NCI-H2029 treated with DMSO at 0.1 percent for 48 hours (cell line): Measurements from ENCODE around the gene IL18R1.

Experiments
- DNase-seq: peaks from one replicate; lab custom pipeline; 2025; lab: John Stamatoyannopoulos, UW

Gene IL18R1

DNA sequence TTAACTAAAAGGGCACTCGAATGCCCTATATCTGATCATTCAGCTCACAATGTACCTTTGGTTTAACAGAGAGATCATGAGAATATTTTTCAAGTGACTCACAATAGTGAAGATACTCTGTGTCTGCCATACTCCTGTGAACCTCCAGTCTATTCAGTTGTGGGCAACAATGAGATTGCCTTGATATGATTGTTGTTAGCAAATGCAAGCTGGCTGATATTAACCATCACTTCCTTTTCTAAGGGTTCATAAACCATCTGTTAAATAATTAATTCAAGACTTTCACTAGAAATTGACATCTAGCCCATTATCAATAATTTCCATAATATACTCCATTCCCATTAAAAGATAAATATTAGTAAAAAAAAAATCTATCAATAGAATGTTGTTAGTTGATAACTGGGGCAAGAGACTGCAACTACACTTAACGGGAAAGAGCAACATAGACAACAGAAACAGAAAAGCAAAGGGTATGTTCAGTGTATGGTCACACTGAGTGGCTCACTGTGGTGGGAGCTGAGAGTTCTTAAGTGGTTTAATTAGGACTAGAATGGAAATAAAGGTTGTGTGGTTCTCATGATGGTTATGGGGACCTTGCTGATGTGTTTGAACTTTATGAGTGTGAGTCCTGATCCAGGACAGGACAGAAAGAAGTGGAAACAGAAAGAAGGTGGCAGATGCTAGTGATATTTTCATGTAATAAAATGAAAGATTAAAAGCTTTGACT lies 79.2 kb downstream of the IL18R1 start:
- DNase-seq = no peak

DNA sequence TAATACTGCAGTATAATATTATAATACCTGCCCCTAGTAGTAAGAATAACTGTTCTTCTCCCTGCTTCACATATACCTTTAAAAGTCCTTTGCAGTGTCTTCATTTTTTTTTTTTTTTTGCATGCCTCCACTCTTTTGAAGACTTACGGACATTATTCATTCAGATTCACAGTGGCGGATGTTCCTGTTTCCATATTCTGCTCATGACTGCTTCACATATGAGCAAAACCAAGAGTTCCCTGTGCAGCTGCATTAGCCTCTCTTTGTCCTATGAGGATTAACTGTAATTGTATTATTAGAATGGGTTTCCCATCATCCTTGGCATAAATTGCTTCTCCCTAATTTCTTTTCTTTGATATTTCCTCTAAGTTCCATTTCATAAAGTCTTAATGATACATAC lies 80.1 kb downstream of the IL18R1 start:
- DNase-seq = no peak

DNA sequence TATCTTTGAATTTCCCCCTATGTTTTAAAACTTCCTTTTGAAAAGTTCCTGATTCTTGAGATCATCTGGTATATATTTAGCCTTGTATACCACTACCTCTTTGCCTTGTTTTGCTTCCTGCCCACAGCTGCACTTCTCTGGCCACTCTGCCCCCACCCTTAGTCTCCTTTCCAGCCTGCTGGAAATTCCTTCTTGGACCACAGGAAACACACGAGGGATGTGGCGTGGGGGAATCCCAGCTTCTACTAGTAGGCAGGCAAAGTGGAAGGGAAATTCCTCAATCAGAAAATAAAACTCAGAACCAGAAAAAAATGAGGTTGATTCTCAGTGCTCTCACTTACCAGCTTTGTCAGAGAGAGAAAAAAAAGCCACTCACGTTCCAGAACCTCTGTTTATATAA lies 80.7 kb downstream of the IL18R1 start:
- no peak for DNase-seq

DNA sequence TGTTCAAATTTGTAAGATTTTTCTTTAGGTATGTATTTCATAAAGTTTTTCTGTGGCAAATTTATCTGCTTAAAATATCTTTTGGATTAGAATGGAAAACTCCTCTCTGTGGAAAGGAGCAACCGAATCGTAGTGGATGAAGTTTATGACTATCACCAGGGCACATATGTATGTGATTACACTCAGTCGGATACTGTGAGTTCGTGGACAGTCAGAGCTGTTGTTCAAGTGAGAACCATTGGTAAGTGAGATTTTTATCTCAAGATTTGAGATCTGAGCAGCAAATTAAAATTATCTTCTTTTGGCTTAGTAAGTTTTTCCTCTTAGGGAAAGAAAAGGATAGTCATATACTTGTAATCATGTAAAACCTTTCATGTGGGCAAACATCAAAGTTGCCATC lies 81.5 kb downstream of the IL18R1 start:
- DNase-seq = no peak

DNA sequence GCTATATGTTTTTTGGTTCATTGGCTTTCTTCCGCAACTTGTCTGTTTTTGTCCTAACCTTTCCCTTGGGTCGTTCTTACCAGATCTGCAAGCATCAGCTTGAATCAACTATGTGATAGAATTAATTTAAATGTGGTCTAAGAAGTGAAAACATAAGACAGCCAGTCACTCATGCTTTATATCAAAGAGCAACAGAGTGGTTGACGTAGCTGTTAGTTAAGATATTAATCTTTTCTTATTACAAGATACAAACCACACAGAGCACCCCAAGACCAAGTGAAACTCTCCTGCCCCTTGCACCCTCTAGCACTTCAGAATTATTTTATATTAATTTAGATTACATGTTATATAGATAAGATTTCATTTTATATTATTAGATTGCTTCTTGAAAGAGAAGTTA lies 82.5 kb downstream of the IL18R1 start:
- no peak for DNase-seq

DNA sequence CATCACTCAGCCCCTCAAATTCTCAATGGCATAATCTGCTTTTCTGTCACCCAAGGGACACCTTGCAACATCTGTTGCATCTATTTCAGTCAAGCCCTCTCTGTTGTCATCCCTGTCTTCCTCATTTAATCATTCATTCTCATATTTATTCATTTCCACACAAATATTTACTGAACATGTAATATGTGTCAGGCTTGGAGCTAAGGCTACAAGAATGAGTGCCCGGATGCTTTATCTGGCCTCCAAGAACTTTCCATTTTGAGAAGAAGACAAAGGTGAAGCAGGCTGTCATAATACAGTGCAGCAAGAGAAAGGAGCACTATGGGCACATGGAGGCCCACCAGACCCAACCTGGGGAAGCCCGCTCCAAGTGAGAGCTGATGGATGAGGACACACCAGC lies 83.0 kb downstream of the IL18R1 start:
- no peak for DNase-seq

DNA sequence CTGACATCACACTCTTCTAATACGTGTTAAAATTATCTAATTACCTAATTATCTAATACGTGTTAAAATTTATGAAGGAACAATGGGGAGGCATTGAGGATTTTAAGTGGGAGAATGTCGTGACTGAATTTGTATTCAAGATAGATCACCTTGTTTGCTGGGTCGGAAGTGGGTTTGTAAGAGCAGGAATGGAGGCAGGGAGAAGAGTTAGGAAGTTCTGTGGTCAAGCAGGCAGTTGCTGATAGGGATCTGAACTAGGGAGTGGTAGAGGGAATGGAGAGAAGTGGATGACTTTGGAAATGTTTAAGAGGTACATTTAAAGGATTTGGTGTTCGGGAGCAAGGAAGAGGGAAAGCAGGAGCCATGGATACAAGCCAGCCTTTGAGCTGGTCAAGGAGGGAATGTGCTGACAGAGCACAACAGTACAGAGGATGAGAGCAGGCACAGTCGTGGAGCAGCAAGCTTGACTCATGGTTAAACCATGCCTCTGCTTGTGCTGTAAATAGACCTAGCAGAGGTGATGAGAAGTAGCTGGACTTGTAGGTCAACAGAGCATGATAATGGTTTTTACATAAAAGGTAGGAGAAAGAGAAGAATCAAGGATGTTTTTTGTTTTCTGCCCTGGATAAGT lies 83.6 kb downstream of the IL18R1 start:
- no peak for DNase-seq

DNA sequence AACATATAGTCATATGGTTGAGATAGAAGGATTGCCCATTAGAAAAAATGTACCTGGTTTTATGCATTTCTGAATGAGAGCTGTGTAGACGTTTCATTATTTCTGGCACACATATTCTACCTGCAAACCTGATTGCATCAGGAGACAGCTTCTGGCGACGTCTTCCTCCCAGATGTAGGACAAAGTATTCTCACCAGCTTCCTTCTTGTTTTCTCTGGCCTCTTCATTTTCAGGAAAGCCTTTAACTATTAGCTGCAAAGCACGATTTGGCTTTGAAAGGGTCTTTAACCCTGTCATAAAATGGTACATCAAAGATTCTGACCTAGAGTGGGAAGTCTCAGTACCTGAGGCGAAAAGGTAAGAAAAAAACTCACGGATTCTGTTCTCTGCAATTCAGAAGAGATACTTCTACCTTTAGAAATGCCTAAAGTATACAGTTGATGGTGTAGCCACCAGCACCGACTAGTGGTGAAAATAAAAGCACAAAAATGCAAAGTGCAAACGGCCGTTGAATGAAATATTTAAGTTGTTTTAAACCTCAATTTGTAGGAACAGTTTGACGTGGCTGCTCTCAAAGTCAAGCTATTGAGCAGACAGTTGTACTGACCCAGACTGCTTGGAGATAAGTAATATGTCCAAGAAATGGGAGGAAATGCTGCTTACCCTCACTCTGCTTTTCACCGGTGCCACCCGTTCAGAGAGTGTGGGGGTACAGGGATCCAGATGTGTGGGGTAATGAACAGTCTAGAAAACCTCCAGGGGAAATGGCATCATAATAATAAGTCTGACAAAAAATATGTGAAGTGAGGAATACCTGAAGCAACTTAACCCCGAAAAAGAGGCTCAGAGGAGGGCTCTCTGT lies 87.6 kb downstream of the IL18R1 start:
- no peak for DNase-seq

DNA sequence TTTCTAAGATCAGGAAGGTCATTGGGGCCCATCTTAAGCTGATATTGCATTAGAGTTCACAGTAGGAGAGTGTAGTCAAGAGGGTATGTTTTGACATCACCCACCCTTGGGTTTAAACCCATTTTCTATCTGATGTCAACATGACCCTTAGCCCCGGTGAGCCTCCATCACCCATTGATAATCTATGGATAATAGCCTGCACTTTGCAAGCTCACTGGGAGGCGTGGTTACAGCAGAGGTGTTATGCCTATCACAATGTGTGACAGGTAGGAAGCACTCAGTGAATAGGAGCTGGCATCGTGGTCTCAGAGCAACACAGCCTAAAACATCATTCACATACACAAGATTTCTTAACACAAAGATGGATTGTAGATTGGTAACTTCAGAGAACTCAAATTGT lies 88.6 kb downstream of the IL18R1 start:
- no peak for DNase-seq

DNA sequence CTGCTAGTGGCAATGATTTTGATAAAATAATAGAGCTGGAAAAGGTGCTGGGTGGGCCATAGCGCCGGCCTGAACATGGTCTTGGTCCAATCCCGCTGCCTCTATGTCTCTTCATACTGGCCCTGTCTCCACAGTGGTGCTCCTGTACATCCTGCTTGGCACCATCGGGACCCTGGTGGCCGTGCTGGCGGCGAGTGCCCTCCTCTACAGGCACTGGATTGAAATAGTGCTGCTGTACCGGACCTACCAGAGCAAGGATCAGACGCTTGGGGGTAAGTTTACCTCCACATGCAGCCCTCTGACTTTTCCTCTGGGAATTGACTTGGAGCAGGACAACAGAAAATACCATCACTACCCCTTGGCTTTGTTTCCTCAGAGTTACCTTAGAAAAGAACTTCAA lies 91.3 kb downstream of the IL18R1 start:
- DNase-seq = no peak
